Subcutaneous adipose tissue (tissue), 4 donors: ENCODE measurements around the gene ATP9A. TPM values are rescaled to one million over a fixed set of nuclear protein-coding genes. Genes with fewer than 3 reads are reported as not detected.

Source experiments
- total RNA-seq, 4 donors: library from RNA; depleted of rRNA; stranded (reverse); fragments of >200 nt; gene quantifications; one replicate each; pipeline ENCODE4 v1.1.0, GENCODE V29; 2016
- TF ChIP-seq, protein P1 (sequence below): fragments of 450-650 bp; IDR thresholded peaks from one replicate; pipeline ENCODE4 v1.5.1; 2016; ENCODE audit warnings: low read depth, mild to moderate bottlenecking, control low read depth, antibody characterized with exemption, moderate library complexity

Gene ATP9A
- total RNA-seq, 4 donors from 2014 or later, result 77.2 to 128 (median 88.6) TPM

DNA sequence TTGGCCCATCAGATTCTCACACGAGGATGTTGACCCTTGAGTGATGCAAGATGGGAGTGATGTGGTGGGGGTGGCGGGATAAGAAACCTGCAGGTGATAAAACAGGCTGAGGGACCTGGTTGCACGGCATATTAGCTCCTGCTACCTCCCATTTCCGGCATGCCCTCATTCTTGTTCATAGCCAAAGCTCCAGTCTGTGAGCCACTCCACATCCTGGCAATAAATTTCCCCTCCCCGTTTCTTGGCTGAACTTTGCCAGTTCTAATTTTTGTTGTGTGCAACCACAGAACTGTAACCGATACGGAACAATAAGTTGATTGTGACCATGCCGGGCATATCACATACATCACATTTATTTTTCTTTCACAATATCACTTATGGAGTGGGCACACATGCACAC, 184.1 kb downstream of the ATP9A start:
- TF ChIP-seq, protein P1, sequence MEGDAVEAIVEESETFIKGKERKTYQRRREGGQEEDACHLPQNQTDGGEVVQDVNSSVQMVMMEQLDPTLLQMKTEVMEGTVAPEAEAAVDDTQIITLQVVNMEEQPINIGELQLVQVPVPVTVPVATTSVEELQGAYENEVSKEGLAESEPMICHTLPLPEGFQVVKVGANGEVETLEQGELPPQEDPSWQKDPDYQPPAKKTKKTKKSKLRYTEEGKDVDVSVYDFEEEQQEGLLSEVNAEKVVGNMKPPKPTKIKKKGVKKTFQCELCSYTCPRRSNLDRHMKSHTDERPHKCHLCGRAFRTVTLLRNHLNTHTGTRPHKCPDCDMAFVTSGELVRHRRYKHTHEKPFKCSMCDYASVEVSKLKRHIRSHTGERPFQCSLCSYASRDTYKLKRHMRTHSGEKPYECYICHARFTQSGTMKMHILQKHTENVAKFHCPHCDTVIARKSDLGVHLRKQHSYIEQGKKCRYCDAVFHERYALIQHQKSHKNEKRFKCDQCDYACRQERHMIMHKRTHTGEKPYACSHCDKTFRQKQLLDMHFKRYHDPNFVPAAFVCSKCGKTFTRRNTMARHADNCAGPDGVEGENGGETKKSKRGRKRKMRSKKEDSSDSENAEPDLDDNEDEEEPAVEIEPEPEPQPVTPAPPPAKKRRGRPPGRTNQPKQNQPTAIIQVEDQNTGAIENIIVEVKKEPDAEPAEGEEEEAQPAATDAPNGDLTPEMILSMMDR, result no peak

DNA sequence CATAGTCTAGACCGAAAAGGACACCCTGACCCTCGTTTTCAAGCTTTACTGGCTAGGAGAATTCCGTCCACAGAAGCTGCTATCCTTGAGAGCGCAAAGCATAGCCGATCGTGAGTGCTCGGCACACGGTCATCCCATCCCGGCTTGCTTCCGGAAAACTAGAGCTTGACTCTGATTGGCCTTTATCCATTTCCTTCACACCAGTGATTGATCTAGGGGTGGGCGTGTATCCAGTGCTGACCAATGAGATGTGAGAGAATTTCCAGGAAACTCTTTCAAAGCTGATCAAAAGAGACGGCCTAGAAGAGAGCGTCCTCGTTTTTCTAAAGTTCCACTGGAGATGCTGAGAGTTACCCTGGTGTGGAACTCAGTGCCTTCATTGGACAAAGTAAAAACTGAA, 184.7 kb downstream of the ATP9A start:
- TF ChIP-seq, protein P1, result no peak

- TF ChIP-seq, protein P1, result no peak
Observed at GRCh38 chr20:51583073-51583472, 185.1 kb downstream of the ATP9A start.

- TF ChIP-seq, protein P1, result no peak
Observed at GRCh38 chr20:51581571-51581970, 186.6 kb downstream of the ATP9A start.

DNA sequence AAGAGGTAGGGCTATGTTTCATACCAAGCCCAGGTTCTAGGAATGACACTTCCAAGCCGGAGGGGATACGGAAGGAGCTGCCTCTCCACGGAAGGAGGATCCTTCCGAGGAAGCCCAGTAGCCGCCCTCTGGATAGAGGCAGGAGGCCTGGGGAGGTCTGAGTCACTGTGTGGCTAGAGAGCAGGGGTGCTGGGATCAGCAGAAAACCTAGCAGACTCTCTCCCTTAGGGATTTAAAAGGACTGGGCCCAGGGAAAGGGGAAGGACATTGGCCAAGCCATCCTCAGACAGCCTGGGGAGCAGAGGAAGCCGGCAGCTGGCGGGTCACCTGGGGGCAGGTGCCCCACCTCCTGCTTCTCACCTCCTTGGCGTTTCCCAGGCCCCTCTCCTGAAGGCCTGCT, 189.1 kb downstream of the ATP9A start:
- TF ChIP-seq, protein P1, result no peak

DNA sequence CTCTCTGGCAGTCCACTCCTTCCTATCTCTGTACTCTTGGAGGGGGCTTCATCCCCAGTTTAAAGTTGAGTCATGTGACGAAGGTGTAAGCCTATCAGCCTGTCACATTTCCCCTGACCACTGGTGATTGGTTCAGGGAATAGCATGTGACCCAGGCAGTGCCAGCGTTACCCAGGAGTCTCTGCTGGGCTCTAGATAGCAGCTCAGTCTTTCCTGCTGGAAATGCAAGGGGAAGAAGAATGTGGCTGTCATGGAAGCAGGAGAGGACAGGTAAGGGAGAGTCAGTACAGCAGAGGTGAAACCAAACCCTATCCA, 190.1 kb downstream of the ATP9A start:
- TF ChIP-seq, protein P1, result no peak

DNA sequence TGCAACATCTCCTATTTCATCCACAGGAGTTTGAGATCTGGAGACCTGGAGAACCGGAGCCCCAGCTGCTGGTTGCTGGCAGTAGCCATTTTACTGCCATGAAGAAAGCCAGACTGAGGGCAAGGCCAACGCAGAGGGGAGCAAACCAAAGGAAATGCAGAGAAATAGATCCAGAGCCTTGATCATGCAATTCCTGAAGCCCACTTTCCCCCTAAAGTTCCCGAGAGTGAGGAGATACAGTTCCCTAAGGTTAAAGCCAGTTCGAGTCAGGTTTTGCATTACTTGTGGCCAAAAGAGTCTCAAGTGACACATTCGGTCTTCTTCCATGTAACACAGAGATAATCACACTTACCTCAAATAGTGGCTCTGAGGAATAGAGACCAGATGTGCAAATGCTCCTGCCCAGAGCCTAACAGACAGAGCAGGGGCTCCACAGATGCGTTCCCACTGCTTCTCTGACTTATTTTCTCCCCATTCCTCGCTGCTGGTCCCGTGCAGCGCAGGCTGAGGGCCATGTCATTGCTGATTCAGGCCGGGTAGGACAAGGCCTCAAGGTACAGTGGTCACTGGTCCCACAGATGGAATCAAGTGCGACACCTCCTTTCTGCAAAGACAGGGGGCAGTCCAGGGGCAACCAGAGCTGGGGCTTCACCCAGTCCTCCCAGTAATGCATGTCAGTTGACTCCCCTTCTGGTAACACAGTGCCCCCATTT, 190.6 kb downstream of the ATP9A start:
- TF ChIP-seq, protein P1, result no peak
